Measurements from ENCODE around the gene FAM53B. TPM values are rescaled to one million over a fixed set of nuclear protein-coding genes. Genes with fewer than 3 reads are reported as not detected.

FAM53B gene
- total RNA-seq = 10 to 100 TPM; 19.3 to 22.6 TPM
- 21.4 TPM for polyA plus RNA-seq (2013, experiment 1 of 2)
- polyA plus RNA-seq (2013, experiment 2 of 2) = 20.2 TPM
- long read RNA-seq, experiment 1, partial matches to known transcripts = 0 of 5 reads
- long read RNA-seq, experiment 1, other reads (novel, unspliced or antisense) = 5 of 5 reads
- long read RNA-seq, experiment 2, full-length matches to known transcripts = 3 of 19 reads
- long read RNA-seq, experiment 2, partial matches to known transcripts = 0 of 19 reads
- long read RNA-seq, experiment 2, other reads (novel, unspliced or antisense) = 16 of 19 reads
- long read RNA-seq, experiment 3, full-length matches to known transcripts = 3 of 13 reads
- long read RNA-seq, experiment 3, partial matches to known transcripts = 0 of 13 reads
- long read RNA-seq, experiment 3, other reads (novel, unspliced or antisense) = 10 of 13 reads
- long read RNA-seq, experiment 4, partial matches to known transcripts = 0 of 1 reads
- long read RNA-seq, experiment 4, other reads (novel, unspliced or antisense) = 1 of 1 reads

GRCh38 chr10:124744102-124745050, at the start of gene FAM53B:
FAM53B (minus strand) TSS chr10:124744378; CDS start chr10:124706713, 37,665 bp downstream.
- peak within 1 kb of the TSS; percentile 69 for H3K9ac ChIP-seq (ENCODE audit: extremely low read depth, low read length, poor library complexity, severe bottlenecking)
- Mint-ChIP-seq H3K27me3 (ENCODE audit: insufficient read depth) (no peaks in the 10 kb centered on the region), H3K27ac (peak within 1 kb of the TSS; percentile 92), H3K4me1 (peaks cover 41% of the 10 kb centered on the region), H3K4me3 (peak within 1 kb of the TSS; percentile 84), H3K9me3 (no peaks in the 10 kb centered on the region), H3K36me3 (ENCODE audit: low read depth) (peaks cover 2% of the 10 kb centered on the region)
- H3K4me3 ChIP-seq (ENCODE audit: low read length) = peak within 1 kb of the TSS; percentile 80
- WGBS, 2 experiments (ENCODE audit: insufficient coverage in 1 of 2, insufficient read length in 1 of 2) = 1 to 3% methylated on average over 22 to 100 of the region's 100 CpGs
- peak; percentile 89 for DNase-seq
- peak within 1 kb of the TSS; percentile 76 for H3K27ac ChIP-seq (ENCODE audit: low read depth, low read length)
- peaks cover 19% of the 10 kb centered on the region for H3K4me1 ChIP-seq (ENCODE audit: control insufficient read depth, insufficient read depth, low read length)
- TF ChIP-seq, protein P1, sequence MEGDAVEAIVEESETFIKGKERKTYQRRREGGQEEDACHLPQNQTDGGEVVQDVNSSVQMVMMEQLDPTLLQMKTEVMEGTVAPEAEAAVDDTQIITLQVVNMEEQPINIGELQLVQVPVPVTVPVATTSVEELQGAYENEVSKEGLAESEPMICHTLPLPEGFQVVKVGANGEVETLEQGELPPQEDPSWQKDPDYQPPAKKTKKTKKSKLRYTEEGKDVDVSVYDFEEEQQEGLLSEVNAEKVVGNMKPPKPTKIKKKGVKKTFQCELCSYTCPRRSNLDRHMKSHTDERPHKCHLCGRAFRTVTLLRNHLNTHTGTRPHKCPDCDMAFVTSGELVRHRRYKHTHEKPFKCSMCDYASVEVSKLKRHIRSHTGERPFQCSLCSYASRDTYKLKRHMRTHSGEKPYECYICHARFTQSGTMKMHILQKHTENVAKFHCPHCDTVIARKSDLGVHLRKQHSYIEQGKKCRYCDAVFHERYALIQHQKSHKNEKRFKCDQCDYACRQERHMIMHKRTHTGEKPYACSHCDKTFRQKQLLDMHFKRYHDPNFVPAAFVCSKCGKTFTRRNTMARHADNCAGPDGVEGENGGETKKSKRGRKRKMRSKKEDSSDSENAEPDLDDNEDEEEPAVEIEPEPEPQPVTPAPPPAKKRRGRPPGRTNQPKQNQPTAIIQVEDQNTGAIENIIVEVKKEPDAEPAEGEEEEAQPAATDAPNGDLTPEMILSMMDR (conservative IDR thresholded peaks at IDR 0.05) = no peak
- no peaks in the 10 kb centered on the region for H3K27me3 ChIP-seq (ENCODE audit: control insufficient read depth, insufficient read depth, low read length, poor library complexity, severe bottlenecking)
- no peaks in the 10 kb centered on the region for H3K9me3 ChIP-seq (ENCODE audit: control insufficient read depth, low read length)
- H3K36me3 ChIP-seq (ENCODE audit: control insufficient read depth, insufficient read depth, low read length) = peaks cover 13% of the 10 kb centered on the region

DNA sequence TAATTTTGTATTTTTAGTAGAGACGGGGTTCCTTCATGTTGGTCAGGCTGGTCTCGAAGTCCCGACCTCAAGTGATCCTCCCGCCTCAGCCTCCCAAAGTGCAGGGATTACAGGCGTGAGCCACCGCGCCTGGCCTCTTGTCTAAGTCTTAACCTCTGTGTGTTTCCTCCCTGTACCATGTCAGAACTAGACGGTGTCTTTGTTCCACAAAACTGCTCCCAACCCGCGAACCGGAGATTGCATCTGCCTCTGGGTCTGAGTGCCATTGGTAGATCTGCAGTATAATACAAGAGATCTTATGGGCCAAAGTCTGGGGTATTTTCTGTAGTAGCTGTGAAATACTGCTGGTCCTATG, 48.8 kb upstream of the FAM53B start:
- Histone ChIP-seq H3K4me3 (ENCODE audit: low read length) (no peak overlapping the region), H3K27ac (ENCODE audit: low read depth, low read length) (no peak overlapping the region), H3K27me3 (ENCODE audit: control insufficient read depth, insufficient read depth, low read length, poor library complexity, severe bottlenecking) (no peaks in the 10 kb centered on the region), H3K4me1 (ENCODE audit: control insufficient read depth, insufficient read depth, low read length) (no peaks in the 10 kb centered on the region), H3K36me3 (ENCODE audit: control insufficient read depth, insufficient read depth, low read length) (peaks cover 14% of the 10 kb centered on the region), H3K9me3 (ENCODE audit: control insufficient read depth, low read length) (no peaks in the 10 kb centered on the region), H3K9ac (ENCODE audit: extremely low read depth, low read length, poor library complexity, severe bottlenecking) (no peak overlapping the region)
- TF ChIP-seq, protein P1 (conservative IDR thresholded peaks at IDR 0.05) = no peak
- Mint-ChIP-seq H3K27me3 (ENCODE audit: insufficient read depth) (no peaks in the 10 kb centered on the region), H3K9me3 (no peaks in the 10 kb centered on the region), H3K4me1 (peaks cover 1% of the 10 kb centered on the region), H3K27ac (peak overlapping the region; percentile 28), H3K4me3 (peak overlapping the region; percentile 94), H3K36me3 (ENCODE audit: low read depth) (peaks cover 10% of the 10 kb centered on the region)
- DNase-seq = peak; percentile 45
- 96 to 98% methylated on average over 10 to 11 of the region's 11 CpGs for WGBS, 2 experiments (ENCODE audit: insufficient coverage in 1 of 2, insufficient read length in 1 of 2)
